ENCODE results near the gene USP7. TPM values are rescaled to one million over a fixed set of nuclear protein-coding genes. Genes with fewer than 3 reads are reported as not detected.

Gene USP7
- total RNA-seq, 1 experiment from 2014 or later, result 228 TPM

DNA sequence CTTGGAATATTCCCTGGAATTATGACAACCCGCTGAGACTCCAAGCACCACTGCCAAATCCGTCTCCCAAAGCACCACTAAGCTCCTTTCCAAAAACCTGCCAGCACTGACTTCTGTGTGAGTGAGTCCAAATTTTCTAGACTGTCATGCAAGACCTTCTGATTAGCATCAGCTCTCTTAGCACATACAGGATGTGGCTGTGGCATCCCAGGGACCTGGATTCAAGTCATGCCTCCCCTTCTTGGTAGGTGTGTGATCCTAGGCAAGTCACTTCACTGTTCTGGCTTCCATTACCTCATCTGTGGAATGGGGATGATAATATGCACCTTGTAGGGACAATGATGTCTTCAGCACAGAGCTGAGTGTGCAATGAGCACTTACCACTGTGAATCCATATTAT lies 38.3 kb upstream of the USP7 start:
- H3K4me3 ChIP-seq (ENCODE audit: low read depth, low read length, poor library complexity, severe bottlenecking), result no peak overlapping the region
- H3K36me3 ChIP-seq (ENCODE audit: insufficient read depth, low read length, poor library complexity, severe bottlenecking), result no peaks in the 10 kb centered on the region
- ChIA-PET CTCF (no interaction called here), POLR2A (ENCODE audit: low non-redundant PET) (no interaction called here)
- H3K9me3 ChIP-seq (ENCODE audit: low read depth, low read length, poor library complexity, severe bottlenecking), result no peaks in the 10 kb centered on the region
- no peak for DNase-seq (ENCODE audit: low spot score)
- no peaks in the 10 kb centered on the region for H3K27me3 ChIP-seq (replicated peaks; ENCODE audit: insufficient read depth, low read depth, low read length, poor library complexity)
- no peak overlapping the region for H3K27ac ChIP-seq (ENCODE audit: low read depth, low read length, poor library complexity, severe bottlenecking)
- intact Hi-C loops (cut with micrococcal nuclease; ENCODE audit: unreplicated experiment), result no loop called here
- no peaks in the 10 kb centered on the region for H3K4me1 ChIP-seq (ENCODE audit: insufficient read depth, low read length, poor library complexity, severe bottlenecking)
- no TSS peak for BruUV-seq (replicated peaks)
- TF ChIP-seq EZH2 (IDR thresholded peaks at IDR 0.05; ENCODE audit: borderline replicate concordance, low read depth, low read length, poor library complexity, severe bottlenecking), result no peak
- TF ChIP-seq, protein P1, sequence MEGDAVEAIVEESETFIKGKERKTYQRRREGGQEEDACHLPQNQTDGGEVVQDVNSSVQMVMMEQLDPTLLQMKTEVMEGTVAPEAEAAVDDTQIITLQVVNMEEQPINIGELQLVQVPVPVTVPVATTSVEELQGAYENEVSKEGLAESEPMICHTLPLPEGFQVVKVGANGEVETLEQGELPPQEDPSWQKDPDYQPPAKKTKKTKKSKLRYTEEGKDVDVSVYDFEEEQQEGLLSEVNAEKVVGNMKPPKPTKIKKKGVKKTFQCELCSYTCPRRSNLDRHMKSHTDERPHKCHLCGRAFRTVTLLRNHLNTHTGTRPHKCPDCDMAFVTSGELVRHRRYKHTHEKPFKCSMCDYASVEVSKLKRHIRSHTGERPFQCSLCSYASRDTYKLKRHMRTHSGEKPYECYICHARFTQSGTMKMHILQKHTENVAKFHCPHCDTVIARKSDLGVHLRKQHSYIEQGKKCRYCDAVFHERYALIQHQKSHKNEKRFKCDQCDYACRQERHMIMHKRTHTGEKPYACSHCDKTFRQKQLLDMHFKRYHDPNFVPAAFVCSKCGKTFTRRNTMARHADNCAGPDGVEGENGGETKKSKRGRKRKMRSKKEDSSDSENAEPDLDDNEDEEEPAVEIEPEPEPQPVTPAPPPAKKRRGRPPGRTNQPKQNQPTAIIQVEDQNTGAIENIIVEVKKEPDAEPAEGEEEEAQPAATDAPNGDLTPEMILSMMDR (conservative IDR thresholded peaks at IDR 0.05; ENCODE audit: low read depth, low read length), result no peak

DNA sequence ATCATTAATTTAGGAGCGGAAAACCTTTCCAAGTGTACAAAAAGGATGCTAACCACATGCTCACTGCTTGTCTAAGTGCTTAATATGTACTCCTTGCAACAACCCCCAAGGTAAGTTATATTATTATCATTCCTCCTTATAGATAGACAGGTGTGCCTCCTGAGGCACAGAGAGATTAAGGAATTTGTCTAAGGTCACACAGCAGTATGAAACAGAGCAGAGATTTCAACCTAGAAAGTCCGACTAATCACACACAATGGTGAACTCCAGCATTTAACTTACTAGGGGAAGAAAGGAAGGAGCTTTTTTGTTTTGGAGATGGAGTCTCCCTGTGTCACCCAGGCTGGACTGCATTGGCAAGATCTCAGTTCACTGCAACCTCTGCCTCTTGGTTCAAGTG lies 37.0 kb upstream of the USP7 start:
- ChIA-PET POLR2A (ENCODE audit: low non-redundant PET) (no interaction called here), CTCF (no interaction called here)
- H3K36me3 ChIP-seq (ENCODE audit: insufficient read depth, low read length, poor library complexity, severe bottlenecking), result no peaks in the 10 kb centered on the region
- no peak overlapping the region for H3K27ac ChIP-seq (ENCODE audit: low read depth, low read length, poor library complexity, severe bottlenecking)
- H3K4me1 ChIP-seq (ENCODE audit: insufficient read depth, low read length, poor library complexity, severe bottlenecking), result no peaks in the 10 kb centered on the region
- no peak for TF ChIP-seq EZH2 (IDR thresholded peaks at IDR 0.05; ENCODE audit: borderline replicate concordance, low read depth, low read length, poor library complexity, severe bottlenecking)
- TF ChIP-seq, protein P1 (conservative IDR thresholded peaks at IDR 0.05; ENCODE audit: low read depth, low read length), result no peak
- no peaks in the 10 kb centered on the region for H3K9me3 ChIP-seq (ENCODE audit: low read depth, low read length, poor library complexity, severe bottlenecking)
- no peak for DNase-seq (ENCODE audit: low spot score)
- no peaks in the 10 kb centered on the region for H3K27me3 ChIP-seq (replicated peaks; ENCODE audit: insufficient read depth, low read depth, low read length, poor library complexity)
- BruUV-seq (replicated peaks), result no TSS peak
- intact Hi-C loops (cut with micrococcal nuclease; ENCODE audit: unreplicated experiment), result no loop called here
- H3K4me3 ChIP-seq (ENCODE audit: low read depth, low read length, poor library complexity, severe bottlenecking), result no peak overlapping the region

DNA sequence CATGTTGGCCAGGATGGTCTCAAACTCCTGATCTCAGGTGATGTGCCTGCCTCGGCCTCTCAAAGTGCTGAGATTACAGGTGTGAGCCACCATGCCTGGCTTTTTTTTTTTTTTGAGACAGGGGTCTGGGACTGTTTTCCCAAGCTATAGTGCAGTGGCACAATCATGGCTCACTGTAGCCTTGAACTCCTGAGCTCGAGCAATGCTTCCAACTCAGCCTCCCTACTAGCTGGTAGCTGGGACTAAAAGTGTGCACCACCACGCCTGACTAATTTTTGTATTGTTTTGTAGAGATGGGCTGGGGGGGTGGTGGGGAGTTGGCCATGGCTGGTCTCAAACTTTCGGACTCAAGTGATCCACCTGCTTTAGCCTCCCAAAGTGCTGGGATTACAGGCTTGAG lies 36.1 kb upstream of the USP7 start:
- intact Hi-C loops (cut with micrococcal nuclease; ENCODE audit: unreplicated experiment), result no loop called here
- ChIA-PET POLR2A (ENCODE audit: low non-redundant PET) (no interaction called here), CTCF (no interaction called here)
- no peaks in the 10 kb centered on the region for H3K36me3 ChIP-seq (ENCODE audit: insufficient read depth, low read length, poor library complexity, severe bottlenecking)
- BruUV-seq (replicated peaks), result no TSS peak
- no peak overlapping the region for H3K4me3 ChIP-seq (ENCODE audit: low read depth, low read length, poor library complexity, severe bottlenecking)
- TF ChIP-seq, protein P1 (conservative IDR thresholded peaks at IDR 0.05; ENCODE audit: low read depth, low read length), result no peak
- no peak for TF ChIP-seq EZH2 (IDR thresholded peaks at IDR 0.05; ENCODE audit: borderline replicate concordance, low read depth, low read length, poor library complexity, severe bottlenecking)
- DNase-seq (ENCODE audit: low spot score), result no peak
- no peaks in the 10 kb centered on the region for H3K9me3 ChIP-seq (ENCODE audit: low read depth, low read length, poor library complexity, severe bottlenecking)
- H3K27me3 ChIP-seq (replicated peaks; ENCODE audit: insufficient read depth, low read depth, low read length, poor library complexity), result no peaks in the 10 kb centered on the region
- no peak overlapping the region for H3K27ac ChIP-seq (ENCODE audit: low read depth, low read length, poor library complexity, severe bottlenecking)
- no peaks in the 10 kb centered on the region for H3K4me1 ChIP-seq (ENCODE audit: insufficient read depth, low read length, poor library complexity, severe bottlenecking)
